LNCaP clone FGC (cell line): ENCODE data around the gene VPS29.
A peak's percentile ranks its signal among the peaks of the same experiment; 100 is the strongest.

Experiments used
- DNase-seq: peaks from one replicate; pipeline ENCODE4 v3.0.0-alpha.2; 2011; ENCODE audit warnings: low read depth
- H3K4me3 ChIP-seq: 2 replicates; pipeline ENCODE4 v1.5.1; 2011; ENCODE audit warnings: mild to moderate bottlenecking, low read depth, low read length, control low read depth
- CTCF ChIP-seq: IDR thresholded peaks from 2 replicates; pipeline ENCODE4 v1.5.1; 2012; ENCODE audit warnings: mild to moderate bottlenecking; ENCODE audit not compliant: control insufficient read depth, insufficient read depth; ENCODE audit errors: extremely low read depth

Gene VPS29

GRCh38 chr12:110516995-110517394, 15.1 kb upstream of the VPS29 start:
- no peak for DNase-seq
- no peak overlapping the region for H3K4me3 ChIP-seq
- no peak for TF ChIP-seq CTCF

GRCh38 chr12:110514363-110514762, 12.5 kb upstream of the VPS29 start:
- no peak for DNase-seq
- no peak overlapping the region for H3K4me3 ChIP-seq
- TF ChIP-seq CTCF = no peak

GRCh38 chr12:110513842-110514241, 11.9 kb upstream of the VPS29 start:
- TF ChIP-seq CTCF = no peak
- no peak overlapping the region for H3K4me3 ChIP-seq
- DNase-seq = no peak

- TF ChIP-seq CTCF = no peak
- no peak overlapping the region for H3K4me3 ChIP-seq
- DNase-seq = no peak
These were observed 6.2 kb upstream of the VPS29 start for GRCh38 chr12:110508071-110508586.

- no peak for TF ChIP-seq CTCF
- no peak for DNase-seq
- H3K4me3 ChIP-seq = no peak overlapping the region
These were observed 3.4 kb upstream of the VPS29 start for GRCh38 chr12:110505332-110505731.

- no peak for TF ChIP-seq CTCF
- H3K4me3 ChIP-seq = no peak overlapping the region
- no peak for DNase-seq
These were observed 1.5 kb upstream of the VPS29 start for GRCh38 chr12:110503432-110503831.

- TF ChIP-seq CTCF = no peak
- DNase-seq = peak; percentile 27
- H3K4me3 ChIP-seq = peak overlapping the region; percentile 98
These were observed 536 bp downstream of the VPS29 start for GRCh38 chr12:110501399-110501751.
